ENCODE measurements around the gene KRTAP9-7. TPM values are rescaled to one million over a fixed set of nuclear protein-coding genes. Genes with fewer than 3 reads are reported as not detected.
A peak's percentile ranks its signal among the peaks of the same experiment; 100 is the strongest.

KRTAP9-7 gene
- total RNA-seq, 1 donor from 2014 or later, result not detected

DNA sequence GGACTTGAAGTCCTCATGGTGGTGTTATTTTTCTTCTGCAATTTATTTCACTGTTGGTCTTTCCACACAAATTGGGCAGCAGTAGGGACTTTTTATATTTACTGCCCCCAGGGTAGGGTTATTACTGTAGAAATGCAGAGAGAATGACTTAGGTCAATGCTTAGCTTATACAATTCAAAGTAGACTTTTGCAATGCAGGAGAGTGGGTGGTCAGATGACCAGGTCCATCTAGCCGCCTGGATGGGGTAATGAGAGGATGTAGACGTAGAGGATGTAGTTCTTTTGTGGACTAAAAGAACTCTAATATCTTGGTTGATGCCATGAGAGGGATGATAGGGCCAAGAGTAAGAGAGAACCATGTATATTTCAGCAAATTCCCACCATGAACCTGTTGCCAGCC lies 42.7 kb downstream of the KRTAP9-7 start:
- no peak for DNase-seq (ENCODE audit: extremely low read depth, low read depth, low spot score)

DNA sequence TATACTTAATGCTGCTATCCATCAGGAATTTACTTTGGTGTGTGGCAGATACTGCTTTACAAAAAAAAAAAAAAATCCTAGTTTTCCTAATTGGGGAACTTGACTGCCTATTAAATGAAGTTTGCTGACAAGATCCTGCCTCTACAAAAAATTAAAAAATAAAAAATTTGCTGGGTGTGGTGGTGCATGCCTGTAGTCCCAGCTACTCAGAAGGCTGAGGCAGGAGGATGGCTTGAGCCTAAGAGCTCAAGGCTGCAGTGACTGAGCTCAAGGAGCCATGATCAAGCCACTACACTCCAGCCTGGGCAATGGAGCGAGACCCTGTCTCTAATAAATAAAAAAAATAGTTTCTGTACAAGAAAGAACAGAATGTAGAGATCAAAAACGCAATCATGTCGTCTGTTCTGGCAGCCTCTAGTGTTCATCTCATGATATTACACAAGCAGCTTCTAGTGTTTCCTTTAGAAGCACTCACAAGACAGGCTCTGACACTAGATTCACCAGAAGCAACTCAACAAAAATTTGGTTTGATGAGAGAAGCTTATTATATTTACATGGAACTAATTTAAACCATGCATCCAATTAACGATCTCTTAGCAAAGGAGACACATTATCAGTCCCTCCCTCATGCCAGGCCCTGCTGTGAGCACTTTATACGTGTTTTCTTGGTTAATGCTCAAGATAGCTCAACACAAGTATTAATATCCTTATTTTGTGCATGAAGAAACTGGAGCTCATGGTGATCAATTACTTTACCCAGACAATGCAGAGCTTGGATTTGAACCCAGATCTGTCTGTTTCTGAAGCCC lies 46.8 kb downstream of the KRTAP9-7 start:
- DNase-seq (ENCODE audit: extremely low read depth, low read depth, low spot score), result peak; percentile 16

- no peak for DNase-seq (ENCODE audit: extremely low read depth, low read depth, low spot score)
Observed at GRCh38 chr17:41322903-41323895, 47.7 kb downstream of the KRTAP9-7 start.

DNA sequence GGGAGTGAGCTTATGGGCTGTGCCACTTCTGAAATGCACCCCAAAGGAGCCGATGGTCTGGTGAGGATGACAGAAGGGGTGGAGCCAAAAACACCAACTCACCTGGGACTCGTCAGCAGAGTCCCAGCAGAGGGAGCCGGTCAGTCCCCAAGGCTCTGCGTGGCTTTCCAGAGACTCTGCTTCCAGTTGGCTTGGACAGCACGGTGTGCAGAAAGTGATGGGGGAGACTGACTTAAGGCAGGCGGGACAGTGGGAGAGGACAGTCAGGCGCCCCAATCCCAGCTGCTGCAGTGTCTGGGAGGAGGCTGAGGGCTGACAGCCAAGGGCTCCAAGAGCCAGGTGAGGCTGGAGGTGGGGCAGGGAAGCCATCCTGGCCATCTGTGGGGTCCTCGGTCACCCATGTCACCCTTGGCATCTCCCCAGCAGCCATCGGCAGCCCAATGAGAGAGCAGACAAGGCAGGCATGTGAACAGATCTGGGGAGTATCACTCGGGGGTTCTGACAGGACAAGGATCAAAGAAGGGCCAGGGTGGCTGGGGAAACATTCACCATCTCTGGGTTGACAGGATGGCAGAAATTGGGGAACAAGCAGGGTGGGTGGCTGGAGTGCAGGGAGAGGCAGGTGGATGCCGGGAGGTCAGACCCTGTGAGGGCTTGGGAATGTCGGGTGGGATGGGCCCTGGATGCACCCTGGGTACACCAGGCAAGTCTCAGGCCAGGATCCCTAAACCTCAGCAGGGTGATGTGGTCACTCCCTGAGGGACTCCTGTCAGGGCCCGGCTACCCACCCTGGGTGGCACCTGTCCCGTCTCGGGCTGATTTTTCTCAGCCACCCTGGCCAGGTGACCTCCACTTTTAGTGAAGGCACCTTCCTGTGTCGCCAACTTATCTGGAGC lies 48.9 kb downstream of the KRTAP9-7 start:
- DNase-seq (ENCODE audit: extremely low read depth, low read depth, low spot score), result no peak

GRCh38 chr17:41325126-41325525 lies 49.6 kb downstream of the KRTAP9-7 start:
- no peak for DNase-seq (ENCODE audit: extremely low read depth, low read depth, low spot score)

GRCh38 chr17:41325611-41326010 lies 50.1 kb downstream of the KRTAP9-7 start:
- no peak for DNase-seq (ENCODE audit: extremely low read depth, low read depth, low spot score)

Other genes with a start within 250 kb of the KRTAP9-7 start
- gene KRTAP1-5, start 248.5 kb upstream of the KRTAP9-7 start, total RNA-seq, result 0.29 and 0.82 TPM in 2 replicates
- not detected in 2 replicates for gene KRTAP1-4, start 245.5 kb upstream of the KRTAP9-7 start, total RNA-seq
- gene KRTAP1-3, start 240.8 kb upstream of the KRTAP9-7 start, total RNA-seq, result not detected in 2 replicates
- not detected in 2 replicates for gene KRTAP1-1, start 234.2 kb upstream of the KRTAP9-7 start, total RNA-seq
- not detected in 2 replicates for gene KRTAP2-1, start 228.4 kb upstream of the KRTAP9-7 start, total RNA-seq
- gene KRTAP2-2, start 220.5 kb upstream of the KRTAP9-7 start, total RNA-seq, result not detected in 2 replicates
- 1.8 and 5.4 TPM in 2 replicates for gene KRTAP2-3, start 215.6 kb upstream of the KRTAP9-7 start, total RNA-seq
- not detected in 2 replicates for gene KRTAP2-4, start 209.8 kb upstream of the KRTAP9-7 start, total RNA-seq
- gene KRTAP4-7, start 191.5 kb upstream of the KRTAP9-7 start, total RNA-seq, result not detected in 2 replicates
- not detected in 2 replicates for gene KRTAP4-8, start 177.6 kb upstream of the KRTAP9-7 start, total RNA-seq
- gene KRTAP4-16, start 173.5 kb upstream of the KRTAP9-7 start, total RNA-seq, result not detected in 2 replicates
- gene KRTAP4-9, start 170.3 kb upstream of the KRTAP9-7 start, total RNA-seq, result not detected in 2 replicates
- gene KRTAP4-11, start 157.3 kb upstream of the KRTAP9-7 start, total RNA-seq, result not detected in 2 replicates
- not detected in 2 replicates for gene KRTAP4-12, start 151.5 kb upstream of the KRTAP9-7 start, total RNA-seq
- gene KRTAP4-6, start 135.2 kb upstream of the KRTAP9-7 start, total RNA-seq, result not detected in 2 replicates
- gene KRTAP4-5, start 125.9 kb upstream of the KRTAP9-7 start, total RNA-seq, result not detected in 2 replicates
- gene KRTAP4-4, start 115.0 kb upstream of the KRTAP9-7 start, total RNA-seq, result not detected in 2 replicates
- gene KRTAP4-3, start 107.5 kb upstream of the KRTAP9-7 start, total RNA-seq, result not detected in 2 replicates
- not detected in 2 replicates for gene KRTAP4-2, start 97.5 kb upstream of the KRTAP9-7 start, total RNA-seq
- not detected in 2 replicates for gene KRTAP4-1, start 90.8 kb upstream of the KRTAP9-7 start, total RNA-seq
- gene KRTAP9-1, start 85.8 kb upstream of the KRTAP9-7 start, total RNA-seq, result not detected in 2 replicates
- not detected in 2 replicates for gene KRTAP9-2, start 49.0 kb upstream of the KRTAP9-7 start, total RNA-seq
- not detected in 2 replicates for gene KRTAP9-3, start 43.2 kb upstream of the KRTAP9-7 start, total RNA-seq
- gene KRTAP9-8, start 37.7 kb upstream of the KRTAP9-7 start, total RNA-seq, result not detected in 2 replicates
- gene KRTAP9-4, start 26.0 kb upstream of the KRTAP9-7 start, total RNA-seq, result not detected in 2 replicates
- not detected in 2 replicates for gene KRTAP9-9, start 20.3 kb upstream of the KRTAP9-7 start, total RNA-seq
- gene KRTAP9-6, start 10.3 kb upstream of the KRTAP9-7 start, total RNA-seq, result not detected in 2 replicates
- gene KRTAP29-1, start 27.2 kb downstream of the KRTAP9-7 start, total RNA-seq, result not detected in 2 replicates
- not detected in 2 replicates for gene KRTAP16-1, start 33.6 kb downstream of the KRTAP9-7 start, total RNA-seq
- not detected in 2 replicates for gene KRTAP17-1, start 40.0 kb downstream of the KRTAP9-7 start, total RNA-seq
- not detected in 2 replicates for gene KRT33A, start 75.1 kb downstream of the KRTAP9-7 start, total RNA-seq
- not detected in 2 replicates for gene KRT33B, start 94.1 kb downstream of the KRTAP9-7 start, total RNA-seq
- gene KRT34, start 106.6 kb downstream of the KRTAP9-7 start, total RNA-seq, result 0.35 TPM in 1 of 2 replicates, not detected in the other
- gene KRT31, start 121.9 kb downstream of the KRTAP9-7 start, total RNA-seq, result not detected in 2 replicates
- gene KRT37, start 148.9 kb downstream of the KRTAP9-7 start, total RNA-seq, result not detected in 2 replicates
- gene KRT38, start 165.3 kb downstream of the KRTAP9-7 start, total RNA-seq, result not detected in 2 replicates
- gene KRT32, start 191.7 kb downstream of the KRTAP9-7 start, total RNA-seq, result not detected in 2 replicates
- not detected in 2 replicates for gene KRT35, start 205.5 kb downstream of the KRTAP9-7 start, total RNA-seq
- gene KRT36, start 214.2 kb downstream of the KRTAP9-7 start, total RNA-seq, result not detected in 2 replicates
- not detected in 2 replicates for gene KRT13, start 229.9 kb downstream of the KRTAP9-7 start, total RNA-seq
- 3.4 and 11.4 TPM in 2 replicates for gene KRT15, start 243.2 kb downstream of the KRTAP9-7 start, total RNA-seq